HG03025 (cell line): Measurements from ENCODE around the gene LEO1.
A peak's percentile ranks its signal among the peaks of the same experiment; 100 is the strongest.

ENCODE experiments used
- ATAC-seq: cut with Tn5 transposase; IDR thresholded peaks from one replicate; pipeline ENCODE4 v1.9.1; 2021; ENCODE audit warnings: mild to moderate bottlenecking, moderate library complexity; ENCODE audit not compliant: unreplicated experiment, low FRiP score

Gene LEO1

DNA sequence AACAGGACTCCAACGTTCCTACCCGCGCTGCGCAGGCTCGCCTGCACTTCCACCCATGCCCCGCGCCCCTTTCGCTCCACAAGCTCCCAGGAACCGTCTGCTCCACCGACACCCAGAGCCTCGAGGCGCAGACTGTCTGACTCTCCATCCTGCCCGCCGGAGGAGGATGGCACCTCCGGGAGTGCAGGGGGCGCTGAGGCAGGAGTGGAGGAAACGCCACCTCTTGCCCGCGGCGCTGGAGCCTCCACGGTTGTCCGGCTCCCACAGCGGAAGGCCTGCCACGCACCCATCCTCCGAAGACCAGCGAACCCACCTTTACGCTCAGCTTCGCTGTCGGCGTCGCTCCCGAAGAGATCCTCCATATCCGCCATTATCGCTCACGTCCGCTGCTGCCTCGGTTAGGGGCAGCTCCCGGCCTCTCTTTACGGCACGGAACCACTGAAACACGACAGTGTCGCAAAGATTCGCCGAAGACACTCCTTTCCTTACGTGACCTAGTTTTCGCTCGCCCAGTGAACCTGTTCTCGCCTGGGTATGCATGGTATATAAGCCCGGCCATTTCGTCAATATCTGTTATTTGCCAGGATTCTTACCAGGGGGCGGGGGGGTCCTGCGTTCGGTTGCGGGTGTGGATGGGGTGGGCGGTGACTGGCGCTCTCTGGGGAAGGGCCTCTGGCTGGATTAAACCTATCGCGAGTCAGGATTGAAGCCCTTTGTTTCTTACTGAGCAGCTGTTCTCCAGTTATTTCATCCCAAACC lies at the start of gene LEO1:
Gene LEO1, minus strand, starts transcription at position 404 of the 759 bp plus-strand sequence. Its CDS starts 33 bp downstream, at position 371.
- ATAC-seq = peak; percentile 75

DNA sequence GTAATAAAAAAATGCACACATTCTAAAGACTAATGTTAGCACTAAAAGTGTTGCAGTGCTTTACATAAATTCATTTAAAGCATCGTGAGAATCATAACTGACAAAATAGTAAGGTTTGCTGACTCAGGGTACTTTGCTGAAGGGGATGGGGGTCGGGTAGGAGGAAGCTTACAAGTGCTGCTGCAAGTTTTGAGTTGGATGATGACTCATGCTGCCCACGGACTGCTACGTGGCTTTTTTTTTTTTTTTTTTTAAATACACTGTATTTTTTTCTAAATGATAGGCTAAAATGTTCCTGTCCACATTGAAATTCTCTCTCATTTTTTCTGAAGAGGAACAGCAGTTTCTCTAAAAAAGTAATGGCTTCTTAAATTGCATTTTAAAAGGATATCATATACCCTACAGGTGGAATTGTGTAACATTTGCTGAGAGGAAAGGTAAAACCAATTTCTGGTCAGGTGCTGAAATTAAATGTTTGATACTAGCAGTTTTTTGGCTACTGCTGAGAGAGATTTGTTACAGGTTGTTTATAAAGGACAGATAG lies 49.6 kb upstream of the LEO1 start:
- ATAC-seq = no peak

DNA sequence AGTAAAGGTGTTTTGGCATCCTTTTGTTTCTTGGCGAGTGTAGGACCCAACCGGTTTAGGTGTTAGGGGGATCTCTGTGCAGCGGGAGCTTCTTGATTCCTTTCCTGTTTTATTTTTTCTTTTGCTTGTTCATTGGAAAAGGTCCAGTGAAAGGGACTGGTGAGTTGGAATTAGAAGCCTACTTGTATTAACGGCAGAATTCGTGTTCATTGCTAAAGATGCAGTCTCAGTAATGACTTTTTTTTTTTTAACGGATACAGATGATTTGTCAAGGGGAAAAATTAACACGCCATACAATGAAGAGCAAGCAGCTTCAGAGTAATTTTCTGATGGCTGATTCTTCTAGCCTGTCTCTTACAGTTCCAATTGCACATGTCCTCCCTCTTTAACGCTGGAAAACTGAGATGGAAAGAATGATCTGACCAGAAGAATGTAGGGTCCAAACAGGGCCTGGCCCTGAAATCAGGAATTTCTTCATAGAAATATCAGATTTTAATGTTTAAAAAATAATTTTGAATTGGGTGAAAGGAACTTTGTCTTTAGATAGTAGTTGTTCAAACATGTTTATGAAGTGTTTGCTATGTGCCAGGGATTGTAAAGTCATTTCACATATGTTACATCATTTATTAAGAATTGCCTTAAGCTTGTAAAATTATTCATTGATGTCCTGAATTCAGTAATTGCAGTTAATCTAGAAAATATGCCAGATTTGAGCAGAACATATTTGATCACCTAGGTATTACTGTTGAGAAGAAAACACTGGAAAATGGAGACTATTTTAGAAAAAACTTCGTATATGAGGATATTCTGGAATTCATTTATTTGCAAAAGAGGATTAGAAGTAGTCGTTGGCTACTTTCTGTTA lies 48.9 kb upstream of the LEO1 start:
- ATAC-seq = no peak

DNA sequence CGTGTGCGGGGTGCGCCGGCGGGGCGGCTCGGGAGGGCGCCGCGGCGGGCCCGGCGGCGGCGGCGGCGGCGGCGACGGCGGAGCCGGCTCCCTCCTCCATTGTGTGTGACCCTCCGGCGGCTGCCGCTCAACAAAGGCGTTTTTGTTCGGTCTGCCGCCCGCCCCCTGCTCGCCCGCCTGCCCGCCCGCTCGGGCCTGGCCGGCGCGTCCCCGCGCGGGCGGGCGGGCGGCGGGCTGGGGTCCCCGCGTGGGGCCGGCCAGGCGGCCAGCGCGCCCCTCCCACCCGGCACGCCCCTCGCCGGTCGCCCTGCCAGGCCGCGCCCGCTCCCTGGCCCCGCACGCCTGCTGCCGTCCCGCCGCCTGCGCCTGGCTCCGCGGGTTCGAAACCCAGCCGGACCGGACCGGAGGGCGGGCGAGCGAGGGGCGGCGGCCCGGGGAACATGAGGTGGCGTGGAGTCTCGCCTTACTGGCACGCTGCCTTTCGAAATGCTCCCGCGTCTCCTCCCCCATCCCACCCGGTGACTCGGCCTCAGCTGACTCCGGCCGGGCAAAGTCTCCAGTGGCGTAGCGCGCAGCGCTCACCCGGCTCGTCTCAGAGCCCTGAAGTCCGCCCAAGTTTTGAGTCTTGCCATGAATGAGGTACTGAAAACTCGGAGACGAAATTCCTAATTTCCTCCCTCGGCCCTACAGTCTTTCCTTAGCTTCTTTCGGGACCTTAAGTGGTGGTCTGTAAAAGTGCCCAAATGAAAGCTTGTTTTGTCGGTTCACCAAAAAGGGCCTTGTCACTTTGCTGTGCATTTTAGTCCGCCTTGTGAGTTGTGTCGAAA lies 48.0 kb upstream of the LEO1 start:
- peak; percentile 54 for ATAC-seq

DNA sequence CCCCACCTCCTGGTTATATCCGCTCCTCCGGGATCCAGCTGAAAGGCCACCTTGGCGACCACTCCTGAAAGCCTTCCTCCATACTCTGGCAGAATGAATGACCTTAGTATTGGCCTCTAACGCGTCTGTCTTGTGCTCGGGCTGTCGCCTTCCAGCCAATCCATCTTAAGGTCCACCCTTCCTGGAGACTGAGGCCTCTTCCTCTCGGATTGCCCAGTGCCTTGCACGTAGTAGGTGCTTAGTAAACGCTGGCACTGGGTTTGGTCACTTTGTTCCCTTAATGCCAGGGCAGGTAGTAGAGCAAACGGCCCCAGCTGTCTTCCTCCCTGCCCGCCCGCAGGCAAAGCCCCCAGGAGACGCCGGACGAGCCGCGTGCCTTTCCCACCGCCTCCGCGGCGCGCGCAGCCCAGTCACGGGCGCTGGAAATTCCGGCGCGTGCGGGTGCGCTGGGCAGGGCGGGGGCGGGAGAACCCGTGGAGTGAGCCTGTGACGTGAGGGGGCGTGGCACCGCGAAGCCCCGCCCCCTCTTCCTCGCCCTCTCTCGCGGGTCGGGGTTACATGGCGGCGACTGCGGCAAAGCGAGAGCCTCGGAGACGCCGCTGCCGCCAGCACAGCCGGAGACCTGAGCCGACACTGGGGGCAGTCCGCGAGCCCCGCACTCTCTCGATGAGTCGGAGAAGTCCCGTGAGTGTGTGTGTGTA lies 47.3 kb upstream of the LEO1 start, which contains the start of gene MAPK6:
Gene MAPK6, plus strand, starts transcription at position 527 of the 701 bp plus-strand sequence. CDS start 27,242 bp downstream, outside the sequence.
- peak; percentile 77 for ATAC-seq

DNA sequence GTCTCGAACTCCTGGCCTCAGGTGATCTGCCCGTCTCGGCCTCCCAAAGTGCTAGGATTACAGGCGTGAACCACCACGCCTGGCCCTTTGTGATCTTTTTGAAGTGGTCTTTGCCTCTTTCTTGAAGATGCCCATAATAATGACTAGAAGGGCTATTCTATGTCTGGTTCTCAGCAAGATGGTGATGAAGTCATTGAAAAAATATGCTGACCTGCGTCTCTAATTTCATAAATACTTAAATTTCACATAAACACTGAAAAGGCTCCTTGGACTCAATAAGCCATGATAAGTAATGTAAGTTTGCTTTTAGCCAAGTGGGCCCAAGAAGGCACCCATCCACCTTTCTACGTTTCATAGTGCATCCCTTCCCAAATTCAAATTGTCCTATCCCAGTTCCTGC lies 46.7 kb upstream of the LEO1 start:
- no peak for ATAC-seq

DNA sequence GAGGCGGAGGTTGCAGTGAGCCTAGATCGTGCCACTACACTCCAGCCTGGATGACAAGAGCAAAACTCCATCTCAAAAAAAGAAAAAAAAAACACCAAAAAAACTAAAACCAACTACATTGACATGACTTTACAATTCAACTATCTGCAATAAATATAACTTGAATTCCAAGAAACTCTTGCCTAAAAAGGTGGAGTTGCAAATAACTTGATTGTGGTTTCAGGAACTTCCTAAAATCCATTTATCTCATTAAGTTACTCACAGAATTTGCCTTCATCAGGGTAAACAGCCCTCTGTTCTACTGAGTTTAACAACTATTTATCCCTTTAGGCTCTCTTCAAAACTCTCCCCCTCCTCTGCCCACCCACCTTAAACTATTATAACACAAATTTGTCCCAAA lies 44.7 kb upstream of the LEO1 start:
- ATAC-seq = no peak

DNA sequence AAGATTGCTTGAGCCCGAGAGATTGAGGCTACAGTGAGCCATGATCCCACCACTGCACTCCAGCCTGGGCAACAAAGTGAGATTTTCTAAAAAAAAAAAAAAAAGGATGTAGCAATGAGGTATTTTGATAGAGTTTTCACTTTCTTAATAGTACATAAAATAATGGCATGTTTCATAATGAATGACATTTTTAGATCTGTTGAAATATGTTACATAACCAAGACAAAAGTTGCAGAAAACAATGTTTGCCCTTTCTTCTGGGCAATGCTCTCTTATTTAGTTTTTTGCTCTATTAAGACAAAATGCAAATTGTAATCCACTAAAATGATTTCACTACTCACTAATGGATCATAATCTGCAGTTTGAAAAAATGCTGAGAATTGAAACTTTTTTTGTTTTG lies 43.0 kb upstream of the LEO1 start:
- ATAC-seq = no peak

DNA sequence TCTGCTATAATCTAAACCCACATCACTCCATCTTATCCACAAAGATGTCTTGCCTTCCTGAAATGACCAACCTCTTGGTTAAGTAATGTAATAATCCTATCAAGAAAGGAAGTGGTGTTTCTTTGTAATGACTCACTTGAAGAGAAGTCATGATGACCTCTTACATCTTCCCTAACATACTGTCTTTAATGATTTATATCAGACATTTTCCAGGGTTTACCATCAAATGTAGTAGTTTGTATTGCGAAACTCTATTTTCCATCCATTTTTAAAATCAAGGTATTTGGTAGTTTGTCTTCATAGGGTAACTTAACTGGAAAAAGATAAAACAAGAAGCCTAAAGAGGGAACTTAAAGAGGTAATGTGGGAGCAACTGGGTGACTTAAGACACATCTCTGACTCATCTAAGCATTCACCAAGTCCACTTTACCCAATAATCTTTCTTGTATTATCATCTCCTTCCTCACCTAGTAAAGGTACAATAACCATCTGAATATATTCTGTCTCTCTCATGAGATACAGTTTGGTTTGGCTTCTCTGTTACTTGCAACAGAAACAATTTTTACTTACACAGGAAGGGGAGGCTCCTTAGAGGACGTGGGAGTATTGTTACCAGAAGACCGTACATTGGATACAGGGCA lies 41.7 kb upstream of the LEO1 start:
- ATAC-seq = no peak

DNA sequence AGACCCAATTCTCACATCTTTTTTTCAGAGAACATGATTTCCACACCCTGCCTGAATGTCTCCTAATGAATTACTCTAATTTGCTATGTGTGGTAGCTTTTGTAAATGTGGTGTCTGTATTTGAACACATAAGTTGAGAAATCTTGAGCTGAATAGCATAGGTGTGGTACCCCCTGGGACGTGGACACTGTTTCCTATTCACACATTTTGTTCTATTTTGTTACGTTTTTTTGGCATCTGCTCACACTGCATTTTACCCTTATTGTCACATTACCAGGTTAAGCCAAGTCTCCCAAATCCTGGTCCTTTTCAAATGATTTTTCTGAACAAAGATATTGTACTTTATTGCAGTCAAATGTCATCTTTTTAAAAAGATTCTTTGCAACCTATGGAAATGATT lies 40.6 kb upstream of the LEO1 start:
- ATAC-seq = no peak

DNA sequence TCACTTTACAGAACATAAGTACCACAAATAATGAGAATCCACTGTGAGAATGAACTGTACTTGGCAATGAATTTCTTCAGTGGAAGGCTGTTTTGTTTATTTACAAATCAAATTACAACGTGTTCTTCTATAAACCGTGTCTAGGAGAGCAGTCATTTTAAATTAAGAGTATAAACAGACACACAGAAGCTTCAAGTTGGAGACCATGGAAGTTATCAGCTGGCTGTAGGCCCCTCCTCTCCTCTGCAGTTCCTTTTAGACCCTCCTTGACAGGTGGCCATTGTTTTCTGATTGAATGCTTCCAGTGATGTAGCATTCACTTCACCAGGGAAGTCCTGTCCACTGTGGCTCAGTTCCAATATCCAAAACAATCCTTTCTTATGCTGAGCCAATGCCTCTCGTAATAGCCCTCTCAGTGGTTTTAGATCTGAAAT lies 40.1 kb upstream of the LEO1 start:
- ATAC-seq = no peak

DNA sequence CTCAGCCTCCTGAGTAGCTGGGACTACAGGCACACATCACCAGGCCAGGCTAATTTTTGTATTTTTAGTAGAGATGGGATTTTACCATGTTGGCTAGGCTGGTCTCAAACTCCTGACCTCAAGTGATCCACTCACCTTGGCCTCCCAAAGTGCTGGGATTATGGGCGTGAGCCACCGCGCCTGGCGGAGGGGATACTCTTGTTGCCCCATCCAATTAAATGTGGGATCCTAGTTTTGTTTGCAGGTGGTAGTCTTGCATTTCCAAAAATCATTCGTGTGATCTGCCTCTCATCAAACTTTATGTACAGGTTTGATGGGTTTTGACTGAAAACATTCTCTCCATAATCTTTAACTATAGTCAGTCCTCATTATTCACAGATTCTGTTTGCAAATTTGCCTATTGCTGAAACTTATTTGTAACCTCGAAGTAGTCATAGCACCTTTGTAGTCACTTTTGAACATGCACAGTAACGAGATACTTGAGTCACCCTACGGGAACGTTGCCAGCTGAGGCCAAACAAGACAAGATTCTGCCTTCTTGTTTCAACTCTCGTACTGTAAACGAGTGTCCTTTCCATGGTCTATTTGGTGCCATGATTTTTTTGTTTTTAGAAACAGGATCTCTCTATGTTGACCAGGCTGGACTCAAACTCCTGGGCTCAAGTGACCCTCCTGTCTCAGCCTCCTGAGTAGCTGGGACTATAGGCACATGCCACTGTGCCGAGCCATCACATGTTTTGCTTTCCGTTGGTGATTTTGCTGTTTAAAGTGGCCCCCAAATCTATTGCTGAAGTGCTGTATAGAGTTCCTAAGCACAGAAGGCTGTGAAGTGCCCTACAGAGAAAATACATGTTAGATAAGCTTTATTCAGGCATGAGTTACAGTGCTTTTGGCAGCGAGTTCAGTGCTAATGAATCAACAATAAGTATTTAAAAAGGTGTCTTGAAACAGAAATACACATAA lies 39.3 kb upstream of the LEO1 start:
- ATAC-seq = no peak

DNA sequence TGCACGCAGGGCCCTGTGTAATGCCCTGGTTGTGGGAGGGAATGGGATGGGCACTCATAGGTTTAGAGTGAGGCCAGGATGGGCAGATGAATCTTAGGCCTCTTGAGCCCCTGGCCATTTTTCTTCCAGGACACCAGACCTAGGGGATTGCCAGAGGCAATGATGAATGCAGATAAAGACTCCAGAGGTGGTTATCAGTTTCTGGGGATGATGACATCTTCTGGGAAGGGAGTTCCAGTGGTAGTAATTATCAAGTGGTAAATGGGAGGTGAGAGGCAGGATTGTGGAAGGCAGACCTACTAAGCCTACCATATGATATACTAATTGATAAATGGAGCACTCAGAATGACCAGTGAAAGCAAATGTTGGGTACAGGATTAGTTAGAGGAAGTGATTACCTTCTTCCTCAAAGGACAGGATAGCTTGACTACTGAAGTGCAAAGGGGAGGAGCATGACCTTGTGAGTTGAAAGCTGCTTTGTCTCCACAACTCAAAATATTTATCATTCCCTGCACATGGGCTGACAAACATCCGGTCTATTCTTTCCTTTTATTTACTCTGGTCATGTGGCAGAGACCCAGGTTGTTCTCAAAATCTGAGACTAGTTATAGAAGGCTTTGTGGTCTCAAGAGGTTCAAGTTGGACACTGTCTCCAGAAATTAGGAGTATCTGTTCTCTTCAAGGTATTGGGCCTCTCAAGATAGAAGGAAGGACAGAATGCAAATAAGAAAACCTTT lies 37.3 kb upstream of the LEO1 start:
- peak; percentile 34 for ATAC-seq

DNA sequence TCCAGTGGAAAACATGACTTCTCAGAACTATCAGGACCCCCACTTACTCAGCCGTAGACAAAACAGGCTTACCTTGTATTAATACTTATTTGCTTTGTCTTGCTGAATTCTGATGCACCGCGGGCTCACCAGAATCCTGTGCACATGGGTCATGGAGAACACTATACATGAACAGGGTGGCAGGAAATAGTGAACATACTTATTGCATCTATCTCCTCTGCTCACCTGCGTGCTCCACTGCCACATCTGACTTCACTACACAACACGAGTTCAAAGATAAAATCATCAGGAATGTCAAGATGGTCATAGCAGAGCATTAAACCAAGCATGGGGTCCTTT lies 36.8 kb upstream of the LEO1 start:
- ATAC-seq = no peak

DNA sequence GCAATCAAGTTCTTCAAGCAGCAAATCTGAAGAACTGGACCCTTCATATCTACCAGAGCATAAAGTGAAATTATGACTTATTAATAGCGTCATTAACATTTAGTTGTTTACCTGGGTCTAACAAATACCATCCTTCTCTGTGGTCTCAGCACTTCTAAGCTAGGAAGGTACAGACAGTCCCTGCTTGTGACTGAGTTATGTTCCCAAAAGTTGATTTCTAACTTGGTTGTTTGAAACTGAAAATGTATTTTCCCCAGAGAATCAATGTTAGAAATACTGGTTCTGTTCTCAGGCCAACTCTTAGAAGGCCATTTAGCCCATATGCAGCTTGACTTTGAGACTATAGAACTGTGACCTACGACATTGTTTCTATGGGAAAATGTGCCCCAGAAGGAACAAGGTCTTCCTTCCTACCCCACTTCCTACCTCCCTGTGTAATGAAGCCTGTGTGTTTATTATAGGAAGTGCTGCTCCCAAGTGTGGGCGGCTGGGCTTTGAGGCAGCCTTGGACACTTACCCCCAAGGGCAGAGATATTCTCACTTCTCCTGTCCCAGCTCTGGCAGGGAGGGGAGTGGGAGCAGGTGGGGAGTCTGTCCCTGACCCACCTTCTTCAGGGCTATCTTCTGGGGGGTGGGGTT lies 35.2 kb upstream of the LEO1 start:
- ATAC-seq = no peak

DNA sequence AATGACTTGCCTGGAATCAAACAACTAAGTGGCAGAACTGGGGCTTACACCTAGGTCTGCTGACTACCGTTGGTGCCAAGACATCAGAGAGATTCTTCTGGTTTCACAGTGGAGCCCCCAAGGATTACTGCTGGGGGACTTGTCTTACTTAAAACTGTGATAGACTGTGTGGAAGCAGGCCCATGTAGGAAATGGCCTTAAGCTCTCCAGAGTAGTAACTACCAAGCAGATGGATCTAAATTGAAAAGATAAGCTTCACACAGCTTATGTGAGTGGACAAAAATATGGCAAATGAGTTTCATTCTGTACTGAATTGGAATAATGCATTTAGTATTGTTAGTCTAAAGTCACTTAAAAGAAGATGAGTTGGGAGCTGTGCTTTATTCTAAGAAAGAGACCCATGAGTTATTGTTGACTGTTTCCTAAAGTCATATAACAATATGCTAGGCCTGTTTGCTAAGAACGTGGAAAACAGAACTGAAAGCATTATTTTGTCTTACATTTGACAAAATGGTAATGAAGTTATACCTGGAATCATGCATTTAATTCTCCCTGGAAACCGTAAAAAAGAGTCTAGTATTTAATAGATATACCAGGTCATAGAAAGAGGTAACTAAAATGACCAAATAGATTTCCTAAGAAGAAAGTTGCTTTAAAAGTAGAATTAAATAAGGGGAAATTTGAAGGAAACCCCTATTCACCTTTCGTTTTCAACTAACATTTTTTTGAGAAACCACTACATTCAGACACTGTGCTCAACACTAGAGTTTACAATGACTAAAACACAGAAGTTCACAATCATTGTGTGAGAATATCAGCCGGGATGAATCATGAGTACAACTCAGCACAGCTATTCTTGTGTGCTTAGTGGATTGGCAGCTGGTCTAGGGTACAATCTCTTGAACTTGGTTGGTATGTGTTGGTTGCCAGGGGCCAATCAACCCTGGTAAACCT lies 34.4 kb upstream of the LEO1 start:
- no peak for ATAC-seq
